ENCODE measurements around the gene SETMAR.
"Not testable (repeated sequence)": the region's sequence is repeated elsewhere in the genome, so short reads cannot be mapped to it uniquely, and the experiment has no call there.

The SETMAR gene

DNA sequence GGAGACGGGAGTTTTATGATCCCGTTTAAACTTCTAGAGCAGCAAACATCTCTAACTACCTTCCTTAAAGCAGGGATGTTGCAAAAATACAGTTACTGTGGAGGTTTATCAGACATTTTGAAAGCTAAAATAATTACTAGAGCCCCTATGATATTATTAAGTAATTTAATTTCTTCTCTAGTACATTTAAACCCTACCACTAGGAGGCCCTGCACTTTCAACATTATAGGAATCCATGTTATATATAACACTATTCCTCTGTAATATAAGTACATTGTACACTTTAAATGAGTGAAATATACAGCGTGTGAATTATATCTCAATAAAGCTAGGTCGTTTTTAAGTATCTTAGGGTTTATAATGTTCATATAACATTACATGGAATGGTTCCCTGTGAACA, 11.5 kb downstream of the SETMAR start:
- no peak for DNase-seq

DNA sequence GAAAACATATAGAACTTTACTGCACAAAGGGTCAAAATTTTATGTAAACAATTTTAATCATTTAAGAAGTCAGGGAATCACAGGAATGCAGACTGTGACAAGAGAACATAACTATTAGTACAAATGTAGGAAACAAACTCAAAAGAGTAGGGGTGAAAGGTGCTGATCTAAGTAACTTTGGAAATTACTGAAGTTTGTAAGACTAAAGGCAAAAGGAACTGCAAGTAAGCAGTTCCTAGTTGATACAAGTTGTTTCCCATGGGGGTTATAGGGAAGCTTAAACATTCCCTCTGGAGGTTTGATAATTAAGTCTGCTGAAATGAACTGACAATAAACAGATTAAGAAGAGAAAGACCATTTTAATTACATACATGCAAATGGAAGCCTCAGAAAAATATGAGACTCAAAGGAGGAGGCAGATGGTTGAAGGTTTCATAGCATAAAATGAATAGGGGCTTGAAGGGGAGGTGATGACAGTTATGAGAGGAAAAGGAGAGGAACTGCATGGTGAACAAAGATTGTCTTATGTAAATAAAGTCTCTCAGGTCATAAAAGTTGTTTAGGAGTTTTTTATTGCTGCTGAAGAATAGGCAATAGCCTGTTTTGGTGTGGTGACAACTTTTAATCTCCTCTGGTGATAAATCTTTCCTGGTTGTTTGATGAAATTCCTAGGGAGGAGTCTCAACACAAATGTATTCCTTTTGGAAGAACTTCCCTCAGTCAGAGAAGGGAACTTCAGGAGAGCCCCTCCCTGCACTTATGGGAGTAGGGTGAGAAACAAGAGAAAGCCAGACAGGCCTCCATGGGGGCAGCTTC, 17.1 kb downstream of the SETMAR start:
- DNase-seq: no peak

DNA sequence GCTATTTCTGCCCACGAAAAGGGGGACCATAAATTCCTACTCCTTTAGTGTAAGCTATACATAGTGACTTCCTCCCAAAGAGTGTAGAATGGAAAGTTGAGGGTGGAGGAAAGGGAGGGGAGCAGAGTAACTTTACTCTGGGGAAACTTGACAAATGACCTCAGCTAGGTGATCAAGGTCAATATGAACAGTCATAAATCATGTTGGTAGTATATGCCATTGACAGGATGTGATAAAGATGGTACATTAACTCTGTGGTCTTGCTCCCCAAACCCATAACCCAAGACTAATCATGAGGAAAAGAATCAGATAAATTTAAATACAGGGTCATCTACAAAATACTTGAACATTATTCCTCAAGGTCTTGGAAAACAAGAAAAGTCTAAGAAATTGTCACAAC, 18.6 kb downstream of the SETMAR start:
- no peak for DNase-seq

DNA sequence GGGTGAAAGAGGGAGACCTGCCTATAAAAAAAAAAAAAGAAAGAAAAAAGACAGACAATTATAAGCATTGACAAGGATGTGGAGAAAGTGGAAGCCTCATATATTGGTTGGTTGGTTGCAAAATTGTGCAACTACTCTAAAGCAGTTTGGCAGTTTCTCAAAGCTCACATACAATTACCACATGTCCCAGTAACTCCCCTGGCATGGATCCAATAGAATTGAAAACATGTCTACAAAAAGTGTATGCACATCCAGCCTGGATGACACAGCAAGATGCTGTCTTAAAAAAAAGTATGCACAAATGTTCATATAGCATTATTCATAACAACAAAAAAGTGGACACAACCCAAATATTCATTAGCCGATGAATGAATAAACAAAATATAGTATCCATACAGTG, 19.5 kb downstream of the SETMAR start:
- no peak for DNase-seq

DNA sequence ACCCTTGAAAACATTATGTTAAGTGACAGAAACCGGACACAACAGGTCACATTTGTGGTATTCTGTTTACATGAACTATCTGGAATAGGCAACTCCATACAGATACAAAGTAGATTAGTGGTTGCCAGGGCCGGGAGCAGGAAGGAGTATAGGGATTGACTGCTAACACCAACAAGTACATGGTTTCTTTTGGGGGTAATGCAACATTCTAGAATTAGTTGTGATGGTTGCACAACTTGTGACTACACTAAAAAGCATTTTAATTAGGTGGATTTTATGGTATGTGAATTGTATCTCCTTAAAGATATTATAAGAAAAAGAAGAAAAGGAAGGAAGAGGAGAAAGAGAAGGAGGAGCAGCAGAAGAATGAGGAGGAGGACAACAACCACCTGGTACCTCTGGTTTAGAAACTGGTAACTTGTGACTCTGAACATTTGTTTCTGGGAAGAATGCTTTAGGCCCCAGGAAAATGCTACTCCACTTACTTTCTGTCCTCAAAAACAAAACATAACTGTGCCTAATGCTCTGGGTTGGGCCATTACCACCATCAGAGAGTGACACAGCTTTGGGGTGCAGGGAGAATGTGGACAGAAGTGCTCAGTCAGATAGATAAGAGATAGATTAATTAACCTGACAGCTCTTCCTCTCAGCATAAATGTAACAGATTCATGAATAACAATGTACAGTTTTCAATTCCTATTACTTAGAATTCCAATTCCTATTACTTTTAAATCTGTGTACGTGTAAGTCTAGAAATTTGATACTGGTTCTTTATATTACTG, 20.3 kb downstream of the SETMAR start:
- no peak for DNase-seq

DNA sequence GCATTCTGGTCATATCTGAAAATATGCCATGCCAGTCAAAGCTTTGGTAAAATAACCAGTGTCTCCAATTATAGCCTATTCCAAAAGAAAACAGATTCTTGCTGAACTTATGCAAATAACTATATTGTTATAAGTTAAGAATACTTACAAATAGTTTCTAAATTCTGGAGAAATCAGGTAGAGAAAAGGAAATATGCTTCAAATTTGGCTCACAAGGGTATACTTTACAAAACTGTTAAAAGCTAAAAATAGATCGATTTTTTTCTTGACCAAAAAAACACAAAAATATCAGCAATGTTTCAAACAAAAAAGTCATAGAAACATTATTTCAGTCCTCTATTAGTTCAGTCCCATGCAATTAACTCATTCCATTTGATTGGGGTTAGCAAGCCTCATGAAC, 23.7 kb downstream of the SETMAR start:
- DNase-seq: no peak

DNA sequence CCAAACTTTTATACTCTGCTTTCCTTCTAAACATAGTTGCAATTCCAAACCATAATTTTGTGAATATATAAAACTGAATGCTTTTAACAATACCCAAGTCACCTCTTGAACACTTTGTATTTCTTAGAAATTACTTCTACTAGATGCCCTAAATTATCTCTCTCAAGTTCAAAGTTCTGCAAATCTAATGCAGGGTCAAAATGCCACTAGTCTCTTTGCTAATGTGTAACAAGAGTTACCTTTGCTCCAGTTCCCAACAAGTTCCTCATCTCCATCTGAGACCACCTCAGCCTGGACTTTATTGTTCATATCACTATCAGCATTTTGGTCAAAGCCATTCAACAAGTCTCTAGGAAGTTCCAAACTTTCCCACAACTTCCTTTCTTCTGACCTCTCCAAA, 26.6 kb downstream of the SETMAR start:
- DNase-seq: not testable (repeated sequence)

DNA sequence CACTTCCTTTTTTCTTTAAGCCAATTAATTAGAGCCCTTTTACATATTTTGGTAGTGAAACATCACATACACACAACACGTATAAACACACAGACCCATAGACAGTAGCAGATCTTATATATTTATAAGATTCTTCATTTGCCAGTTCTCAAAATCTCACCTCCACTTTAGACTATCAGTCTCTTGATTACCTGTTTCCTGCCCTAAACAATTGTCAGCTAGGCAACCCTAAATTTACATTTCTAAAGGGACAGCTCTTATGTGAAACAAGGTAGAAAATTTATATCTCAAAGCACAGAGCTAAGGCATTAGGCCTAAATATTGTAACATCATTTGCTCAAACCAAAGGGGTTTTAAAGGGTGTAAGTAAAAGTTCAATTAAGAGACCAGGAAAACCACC, 28.9 kb downstream of the SETMAR start:
- no peak for DNase-seq

DNA sequence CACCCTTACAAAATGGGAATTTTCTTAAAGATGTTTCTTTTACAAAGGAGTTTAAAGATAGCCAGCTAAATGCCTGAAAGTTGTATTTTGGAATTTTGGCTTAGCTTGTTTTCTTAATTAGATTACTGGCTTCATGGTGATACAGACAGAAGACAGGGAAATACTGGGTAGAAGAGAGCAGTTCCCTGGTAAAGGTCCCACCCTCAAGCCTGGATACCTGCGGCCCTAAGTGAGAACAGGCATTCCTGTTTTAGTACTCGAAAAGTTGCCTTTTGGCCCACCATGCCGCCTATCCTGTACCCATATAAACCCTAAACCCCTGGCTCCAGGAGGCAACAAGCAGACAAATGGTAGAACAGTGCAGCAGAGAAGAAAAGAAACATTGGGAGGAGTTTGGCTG, 29.4 kb downstream of the SETMAR start:
- no peak for DNase-seq

DNA sequence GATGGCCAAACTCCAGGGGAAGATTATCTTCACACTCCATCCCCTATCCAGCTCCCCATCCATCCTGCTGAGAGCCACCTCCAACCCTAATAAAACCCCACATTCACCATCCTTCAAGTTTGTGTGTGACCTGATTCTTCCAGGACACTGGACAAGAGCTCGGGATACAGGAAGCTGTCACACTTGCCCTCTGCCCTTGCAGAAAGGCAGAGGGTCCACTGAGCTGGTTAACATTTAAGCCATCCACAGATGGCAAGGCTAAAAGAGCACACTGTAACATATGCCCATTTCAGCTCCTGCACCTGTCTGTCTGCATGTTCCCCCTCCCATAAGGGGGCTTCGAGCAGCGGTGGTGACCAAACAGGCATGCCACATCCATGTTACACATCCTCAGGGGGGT, 29.8 kb downstream of the SETMAR start:
- no peak for DNase-seq

DNA sequence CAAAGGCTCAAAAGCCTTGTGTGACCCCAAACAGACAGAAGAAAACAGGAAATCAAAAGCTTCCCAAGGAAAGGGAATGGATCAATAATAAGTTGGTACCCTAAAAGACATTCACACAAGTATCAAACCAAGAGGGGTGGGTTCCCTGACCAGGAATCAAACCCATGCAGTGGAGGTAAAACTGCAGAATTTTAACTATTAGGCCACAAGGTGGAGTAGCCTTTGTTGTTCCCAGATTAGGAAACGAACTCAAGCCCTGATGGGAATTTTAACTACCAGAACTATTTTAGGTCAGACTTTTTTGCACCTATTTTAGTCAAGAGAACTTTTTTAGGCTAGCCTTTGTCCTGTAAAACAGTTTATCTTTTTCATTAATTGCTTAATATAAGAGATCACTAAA, 31.4 kb downstream of the SETMAR start:
- DNase-seq: no peak

DNA sequence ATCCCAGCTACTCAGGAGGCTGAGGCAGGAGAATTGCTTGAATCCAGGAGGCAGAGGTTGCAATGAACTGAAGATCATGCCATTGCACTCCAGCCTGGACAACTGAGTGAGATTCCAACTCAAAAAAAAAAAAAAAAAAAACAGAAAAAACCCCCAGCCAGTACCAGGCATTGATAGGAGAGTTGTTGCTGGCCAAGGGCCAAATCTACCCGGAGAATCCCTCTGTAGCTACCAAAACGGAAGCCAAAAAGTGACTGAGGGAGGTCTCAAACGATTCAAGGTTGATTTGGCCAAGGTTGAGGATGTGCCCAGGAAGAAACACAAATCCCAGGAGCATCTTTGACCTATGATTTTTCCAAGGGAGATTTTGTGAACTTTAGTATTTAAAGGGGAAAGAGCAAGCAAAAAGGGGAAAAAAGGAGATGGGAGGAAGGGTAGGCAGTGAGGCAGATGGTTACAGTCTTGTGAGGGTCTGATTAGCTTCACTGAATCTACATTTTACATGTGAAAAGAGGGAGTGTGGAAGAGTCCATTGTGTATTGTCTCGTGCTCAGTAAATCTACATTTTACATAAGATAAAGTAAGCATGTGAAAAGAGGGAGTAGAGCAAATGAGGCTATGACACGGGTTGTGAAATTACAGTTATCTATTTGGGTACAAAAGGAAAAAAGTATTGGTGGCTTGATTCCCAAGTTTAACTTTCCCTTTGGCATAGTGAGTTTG, 32.8 kb downstream of the SETMAR start:
- DNase-seq: no peak

DNA sequence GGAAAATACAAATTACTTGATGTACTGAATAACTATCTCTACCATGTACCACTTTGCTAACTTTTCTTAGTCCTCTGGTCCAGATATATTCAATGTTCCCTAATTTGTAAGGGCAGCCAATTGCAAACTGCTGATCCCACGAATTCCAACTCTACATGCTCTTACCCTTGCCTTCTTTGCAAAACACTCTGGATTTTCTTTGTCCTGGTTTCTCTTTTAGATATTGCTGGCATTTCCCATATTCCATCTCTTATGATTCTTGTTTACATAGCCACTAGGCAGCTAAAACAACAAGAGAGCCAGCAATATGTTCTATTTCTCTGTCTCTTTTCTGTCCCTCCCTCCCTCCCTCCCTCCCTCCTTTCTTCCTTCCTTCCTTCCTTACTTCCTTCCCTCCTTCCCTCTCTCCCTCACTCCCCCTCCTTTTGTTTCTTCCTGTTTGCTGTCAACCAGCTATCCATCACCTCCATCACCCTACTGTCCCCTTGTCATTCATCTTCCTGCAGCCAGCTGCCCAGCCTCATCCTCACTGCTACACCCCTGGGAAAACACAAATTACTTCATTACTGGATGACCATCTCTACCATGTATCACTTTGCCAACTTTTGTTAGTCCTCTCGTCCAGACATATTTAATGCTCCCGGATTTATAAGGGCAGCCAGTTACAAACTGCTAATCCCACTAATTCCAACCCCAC, 33.8 kb downstream of the SETMAR start:
- DNase-seq: no peak

DNA sequence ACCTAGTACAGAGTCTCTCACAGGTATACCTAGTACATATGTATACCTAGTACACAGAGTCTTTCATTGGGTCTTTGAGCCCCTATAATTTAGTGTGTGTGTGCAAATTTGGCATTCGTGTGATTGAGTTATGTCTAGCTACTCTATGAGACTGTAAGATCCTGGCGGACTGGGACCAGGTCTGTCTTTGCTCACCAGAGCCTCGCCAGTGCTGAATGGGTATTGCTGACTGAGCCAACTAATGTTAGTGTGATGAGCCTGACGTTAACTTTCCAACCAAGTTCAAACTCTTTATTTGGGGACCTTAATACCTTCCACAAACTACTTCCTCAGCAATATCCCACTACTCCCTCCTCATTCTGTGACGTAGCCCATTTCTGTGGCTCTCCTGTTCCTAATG, 35.6 kb downstream of the SETMAR start:
- DNase-seq: no peak

DNA sequence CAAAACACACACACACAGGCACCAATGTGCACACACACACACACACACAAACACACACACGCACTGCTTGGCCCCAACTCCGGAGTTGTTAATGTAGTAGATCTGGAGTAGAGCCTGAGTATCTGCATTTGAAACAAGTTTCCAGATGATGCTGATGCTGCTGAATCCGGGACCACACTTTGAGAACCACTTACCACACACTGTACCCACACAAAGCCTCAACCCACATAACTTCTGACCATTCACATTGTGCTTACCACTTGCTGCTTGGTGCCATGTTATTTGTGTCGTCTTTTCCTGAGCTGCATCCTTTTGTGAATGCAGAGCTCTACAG, 36.9 kb downstream of the SETMAR start:
- no peak for DNase-seq

DNA sequence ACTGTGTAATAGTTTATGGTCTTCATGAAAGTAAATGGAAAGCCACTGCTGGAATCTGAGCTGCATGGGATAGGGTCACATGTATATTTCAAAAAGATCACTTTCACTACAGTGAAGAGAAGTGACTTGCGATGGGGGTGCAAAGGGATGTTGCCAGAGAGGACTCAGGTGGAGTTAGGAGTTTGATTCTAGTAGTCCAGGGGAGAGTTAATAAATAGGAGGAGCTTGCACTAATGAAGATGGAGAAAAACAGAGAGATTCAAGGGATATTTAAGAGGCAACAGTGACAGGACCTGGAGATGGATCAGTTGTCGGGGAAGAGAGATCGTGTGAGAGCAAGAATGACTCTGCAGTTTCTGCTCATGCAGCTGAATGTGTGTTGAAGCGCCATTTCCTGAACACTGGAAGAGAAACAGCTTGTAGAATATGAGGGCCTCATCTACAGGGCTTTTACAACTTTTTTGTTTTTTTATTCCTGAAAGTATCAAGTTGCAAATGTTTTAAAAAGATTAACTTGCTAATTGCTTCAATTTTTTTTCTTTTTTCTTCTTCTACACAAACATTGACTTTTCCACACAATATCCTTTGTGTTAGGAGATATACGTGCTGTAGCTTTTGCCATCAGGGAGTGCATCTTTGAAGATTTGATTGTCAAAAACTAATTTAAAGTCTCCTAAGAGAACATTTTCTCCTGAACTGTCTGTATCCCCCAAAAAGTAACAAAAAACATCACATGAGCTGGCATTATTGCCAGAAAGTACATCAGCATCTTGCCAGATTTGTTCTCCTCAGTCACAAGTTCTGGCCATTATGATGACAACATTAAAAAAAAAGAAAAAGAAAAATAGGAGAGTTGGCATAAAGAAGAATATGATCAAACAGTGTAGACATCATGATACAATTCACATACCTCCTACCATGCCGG, 37.5 kb downstream of the SETMAR start:
- no peak for DNase-seq

DNA sequence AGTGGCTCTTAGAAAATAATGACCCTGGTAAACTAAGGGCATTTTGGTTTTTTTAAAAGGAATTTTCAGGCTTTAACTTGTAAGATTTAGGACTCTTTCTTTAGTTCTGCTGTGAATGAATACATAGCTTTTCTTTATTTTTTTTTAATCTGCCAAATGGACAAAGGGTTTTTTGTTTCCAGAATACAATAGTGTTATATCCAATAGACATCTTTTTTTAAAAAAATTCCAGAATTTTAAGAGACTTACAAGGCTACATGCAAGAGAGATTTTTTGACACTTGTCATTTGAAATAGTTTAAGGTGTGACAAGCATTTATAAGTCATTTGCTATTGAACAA, 38.1 kb downstream of the SETMAR start:
- no peak for DNase-seq

DNA sequence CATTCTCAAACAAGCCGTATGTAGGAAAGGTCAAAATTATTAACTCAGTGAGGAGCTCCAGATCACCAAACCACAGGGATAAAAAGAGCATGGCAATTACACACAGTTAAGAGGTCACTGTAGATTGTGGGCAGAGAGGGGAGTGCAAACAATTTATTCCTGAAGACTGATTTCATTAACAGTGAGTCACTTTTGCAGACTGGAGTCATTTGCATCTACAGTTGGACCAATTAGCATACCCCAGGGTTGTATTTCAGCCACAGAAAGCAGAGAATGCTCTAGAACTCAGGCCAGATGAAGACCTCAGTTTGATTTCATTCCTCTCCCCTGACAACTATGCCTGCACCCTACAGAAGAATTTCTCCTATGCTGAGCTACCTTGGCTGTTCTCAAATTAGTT, 40.1 kb downstream of the SETMAR start:
- DNase-seq: no peak

DNA sequence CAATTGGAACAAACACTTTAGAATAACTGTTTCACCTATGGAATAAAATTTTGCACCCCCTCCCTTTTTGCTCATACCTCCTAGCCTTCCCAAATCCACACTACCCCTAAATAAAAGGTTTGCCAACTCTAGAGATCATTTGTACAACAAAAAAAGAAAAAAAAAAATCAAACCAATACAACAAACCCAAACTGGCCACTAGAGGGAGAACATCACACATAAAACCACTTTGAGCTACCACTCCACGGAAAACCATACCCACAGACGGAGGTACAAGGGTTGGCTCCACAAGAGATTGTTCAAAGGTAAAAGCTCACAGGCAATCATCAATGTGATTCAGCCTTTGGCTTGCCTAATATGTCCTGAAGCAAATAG, 47.6 kb downstream of the SETMAR start:
- peak; percentile 52 for DNase-seq

DNA sequence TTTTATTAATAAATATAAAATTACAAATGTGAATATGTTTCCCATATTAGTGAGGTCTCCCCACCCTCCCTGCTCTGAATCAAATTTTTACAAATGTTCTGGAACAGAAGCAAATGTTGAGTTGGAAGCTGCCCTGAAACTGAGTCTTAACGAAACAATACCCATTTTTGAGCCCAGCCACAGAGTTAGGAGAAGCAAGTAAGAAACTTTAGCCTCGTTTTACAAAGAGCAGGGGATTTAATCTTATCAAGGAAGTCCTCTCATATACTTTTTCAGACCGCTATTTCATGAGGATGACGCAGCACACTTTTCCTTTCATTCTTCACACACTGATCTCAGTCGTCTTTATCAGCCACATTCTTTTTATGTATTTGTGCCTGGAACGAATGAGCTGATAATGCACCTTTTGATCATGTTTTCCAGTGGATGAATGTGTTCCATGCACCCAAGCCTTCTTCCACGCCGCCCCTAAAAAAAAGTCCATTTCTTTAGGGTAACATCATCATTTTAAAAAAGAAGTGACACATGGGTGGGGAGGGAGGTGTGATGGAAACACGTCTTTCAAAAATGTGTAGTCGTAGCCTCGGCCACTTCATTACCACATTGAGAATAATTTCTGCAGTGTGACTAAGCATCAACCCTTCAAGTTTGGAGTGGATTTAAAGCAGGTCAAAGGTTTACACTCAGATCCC, 48.1 kb downstream of the SETMAR start:
- DNase-seq: no peak

DNA sequence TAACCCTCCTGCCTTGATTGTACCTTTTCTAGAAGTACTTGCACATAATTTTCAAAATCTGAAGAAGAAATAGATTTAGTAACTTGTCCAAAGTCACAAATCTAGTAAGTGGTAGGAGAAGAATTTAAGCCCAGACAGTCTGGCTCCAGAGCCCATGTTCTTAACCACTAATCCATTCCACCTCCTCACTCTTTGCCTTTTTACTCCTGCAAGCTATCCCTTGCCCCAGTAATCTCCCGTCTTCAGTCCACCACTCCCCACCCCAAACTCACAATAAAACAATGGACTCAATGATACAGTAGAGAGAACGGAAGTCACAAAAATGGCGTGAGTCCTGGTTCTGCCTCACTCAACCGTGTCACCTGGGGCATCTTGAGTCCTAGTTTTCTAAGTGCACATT, 48.7 kb downstream of the SETMAR start:
- DNase-seq: no peak
